ENCODE data around the gene TCF7L1.
"Not testable (repeated sequence)": the region's sequence is repeated elsewhere in the genome, so short reads cannot be mapped to it uniquely, and the experiment has no call there.

- TF ChIP-seq ARNTL (CRISPR knock-in tag; IDR thresholded peaks at IDR 0.05; ENCODE audit: borderline replicate concordance, low read depth); OSR1 (CRISPR knock-in tag; IDR thresholded peaks at IDR 0.05); BACH2 (CRISPR knock-in tag; IDR thresholded peaks at IDR 0.05; ENCODE audit: borderline replicate concordance): not testable (repeated sequence)
Measured at GRCh38 chr2:85333877-85334276, 200.7 kb downstream of the TCF7L1 start.

All from SK-N-SH treated with all-trans-retinoic acid at 6 μM for 48 hours (cell line).